Astrocyte (in vitro differentiated cells and primary cell): ENCODE measurements around the gene CPAMD8. TPM values are rescaled to one million over a fixed set of nuclear protein-coding genes. Genes with fewer than 3 reads are reported as not detected.

Experiments used
- DNase-seq: peaks from one replicate; pipeline ENCODE4 v3.0.0-alpha.2; 2010; ENCODE audit warnings: low read depth
- FAIRE-seq: peaks from 2 replicates; lab custom pipeline; 2011; peaks lifted over from hg19 to GRCh38; lab: Jason Lieb, UNC
- H2AFZ ChIP-seq: 2 replicates; pipeline ENCODE4 v1.6.0; 2012; ENCODE audit warnings: low read depth, low read length, inconsistent platforms
- H3K27ac ChIP-seq: 2 replicates; pipeline ENCODE4 v1.5.1; 2011; ENCODE audit warnings: low read depth, low read length, inconsistent platforms
- H3K27me3 ChIP-seq: 2 replicates; pipeline ENCODE4 v1.6.0; 2011; ENCODE audit warnings: low read length, inconsistent platforms; ENCODE audit not compliant: insufficient read depth
- H3K36me3 ChIP-seq: 2 replicates; pipeline ENCODE4 v1.5.1; 2011; ENCODE audit warnings: low read length, inconsistent platforms; ENCODE audit not compliant: insufficient read depth
- H3K4me1 ChIP-seq: 2 replicates; pipeline ENCODE4 v1.5.1; 2011; ENCODE audit warnings: low read length, inconsistent platforms; ENCODE audit not compliant: insufficient read depth
- H3K4me2 ChIP-seq: 2 replicates; pipeline ENCODE4 v1.6.0; 2012; ENCODE audit warnings: low read length, inconsistent platforms
- H3K4me3 ChIP-seq: 2 replicates; pipeline ENCODE4 v1.5.1; 2011; ENCODE audit warnings: low read depth, mild to moderate bottlenecking, low read length, inconsistent platforms; ENCODE audit not compliant: insufficient read depth
- H3K79me2 ChIP-seq: 2 replicates; pipeline ENCODE4 v1.6.0; 2012; ENCODE audit warnings: mild to moderate bottlenecking, low read length, inconsistent platforms; ENCODE audit not compliant: insufficient read depth
- H3K9ac ChIP-seq: 2 replicates; pipeline ENCODE4 v1.6.0; 2012; ENCODE audit warnings: mild to moderate bottlenecking, low read length, inconsistent platforms
- H3K9me3 ChIP-seq: 2 replicates; pipeline ENCODE4 v1.5.1; 2012; ENCODE audit warnings: low read depth, mild to moderate bottlenecking, low read length, inconsistent platforms; ENCODE audit not compliant: insufficient read depth
- H4K20me1 ChIP-seq: 2 replicates; pipeline ENCODE4 v1.6.0; 2012; ENCODE audit warnings: low read length, inconsistent platforms; ENCODE audit not compliant: insufficient read depth
- H3K27ac Mint-ChIP-seq: one replicate; pipeline ENCODE4 v1.8.0; 2021; ENCODE audit warnings: mild to moderate bottlenecking, mixed read lengths; ENCODE audit not compliant: unreplicated experiment
- H3K27me3 Mint-ChIP-seq: one replicate; pipeline ENCODE4 v1.8.0; 2021; ENCODE audit warnings: low read depth, mixed read lengths; ENCODE audit not compliant: unreplicated experiment
- H3K36me3 Mint-ChIP-seq: one replicate; pipeline ENCODE4 v1.8.0; 2021; ENCODE audit warnings: low read depth, mixed read lengths; ENCODE audit not compliant: unreplicated experiment
- H3K4me1 Mint-ChIP-seq: one replicate; pipeline ENCODE4 v1.8.0; 2021; ENCODE audit warnings: low read depth, mixed read lengths; ENCODE audit not compliant: unreplicated experiment
- H3K4me3 Mint-ChIP-seq: one replicate; pipeline ENCODE4 v1.8.0; 2021; ENCODE audit warnings: mild to moderate bottlenecking, moderate library complexity, mixed read lengths; ENCODE audit not compliant: unreplicated experiment
- H3K9me3 Mint-ChIP-seq: one replicate; pipeline ENCODE4 v1.8.0; 2021; ENCODE audit warnings: mild to moderate bottlenecking, mixed read lengths; ENCODE audit not compliant: unreplicated experiment
- EZH2 ChIP-seq: IDR thresholded peaks from 2 replicates; pipeline ENCODE4 v1.6.1; 2012; ENCODE audit warnings: mild to moderate bottlenecking, low read length, inconsistent platforms; ENCODE audit not compliant: insufficient read depth
- total RNA-seq: library from RNA; stranded (reverse); gene quantifications from 2 replicates; pipeline ENCODE4 v1.2.1, GENCODE V29; 2021
- TF ChIP-seq, protein P1 (sequence below): IDR thresholded peaks from 2 replicates; pipeline ENCODE4 v1.5.1; 2011; ENCODE audit warnings: low read depth, mild to moderate bottlenecking, inconsistent platforms, low read length, moderate library complexity; ENCODE audit not compliant: insufficient read depth

CPAMD8 gene
- total RNA-seq, 1 donor from 2014 or later = 1.9 TPM

GRCh38 chr19:16882146-16882545, 144.5 kb downstream of the CPAMD8 start:
- Histone ChIP-seq H2AFZ (no peak overlapping the region), H3K4me2 (no peak overlapping the region), H3K27ac (no peak overlapping the region), H3K79me2 (no peaks in the 10 kb centered on the region), H3K4me3 (no peak overlapping the region), H3K9me3 (peaks cover 4% of the 10 kb centered on the region), H3K4me1 (peaks cover 6% of the 10 kb centered on the region), H3K36me3 (no peaks in the 10 kb centered on the region), H3K9ac (no peak overlapping the region), H4K20me1 (peaks cover 11% of the 10 kb centered on the region), H3K27me3 (no peaks in the 10 kb centered on the region)
- no peak overlapping the region for H3K4me3 Mint-ChIP-seq
- no peaks in the 10 kb centered on the region for H3K4me1 Mint-ChIP-seq
- no peaks in the 10 kb centered on the region for H3K27me3 Mint-ChIP-seq
- no peak for DNase-seq
- H3K36me3 Mint-ChIP-seq = peaks cover 29% of the 10 kb centered on the region
- TF ChIP-seq, protein P1, sequence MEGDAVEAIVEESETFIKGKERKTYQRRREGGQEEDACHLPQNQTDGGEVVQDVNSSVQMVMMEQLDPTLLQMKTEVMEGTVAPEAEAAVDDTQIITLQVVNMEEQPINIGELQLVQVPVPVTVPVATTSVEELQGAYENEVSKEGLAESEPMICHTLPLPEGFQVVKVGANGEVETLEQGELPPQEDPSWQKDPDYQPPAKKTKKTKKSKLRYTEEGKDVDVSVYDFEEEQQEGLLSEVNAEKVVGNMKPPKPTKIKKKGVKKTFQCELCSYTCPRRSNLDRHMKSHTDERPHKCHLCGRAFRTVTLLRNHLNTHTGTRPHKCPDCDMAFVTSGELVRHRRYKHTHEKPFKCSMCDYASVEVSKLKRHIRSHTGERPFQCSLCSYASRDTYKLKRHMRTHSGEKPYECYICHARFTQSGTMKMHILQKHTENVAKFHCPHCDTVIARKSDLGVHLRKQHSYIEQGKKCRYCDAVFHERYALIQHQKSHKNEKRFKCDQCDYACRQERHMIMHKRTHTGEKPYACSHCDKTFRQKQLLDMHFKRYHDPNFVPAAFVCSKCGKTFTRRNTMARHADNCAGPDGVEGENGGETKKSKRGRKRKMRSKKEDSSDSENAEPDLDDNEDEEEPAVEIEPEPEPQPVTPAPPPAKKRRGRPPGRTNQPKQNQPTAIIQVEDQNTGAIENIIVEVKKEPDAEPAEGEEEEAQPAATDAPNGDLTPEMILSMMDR = no peak
- TF ChIP-seq EZH2 = no peak
- no peak for FAIRE-seq
- H3K9me3 Mint-ChIP-seq = peaks cover 11% of the 10 kb centered on the region
- H3K27ac Mint-ChIP-seq = peak overlapping the region; percentile 75

DNA sequence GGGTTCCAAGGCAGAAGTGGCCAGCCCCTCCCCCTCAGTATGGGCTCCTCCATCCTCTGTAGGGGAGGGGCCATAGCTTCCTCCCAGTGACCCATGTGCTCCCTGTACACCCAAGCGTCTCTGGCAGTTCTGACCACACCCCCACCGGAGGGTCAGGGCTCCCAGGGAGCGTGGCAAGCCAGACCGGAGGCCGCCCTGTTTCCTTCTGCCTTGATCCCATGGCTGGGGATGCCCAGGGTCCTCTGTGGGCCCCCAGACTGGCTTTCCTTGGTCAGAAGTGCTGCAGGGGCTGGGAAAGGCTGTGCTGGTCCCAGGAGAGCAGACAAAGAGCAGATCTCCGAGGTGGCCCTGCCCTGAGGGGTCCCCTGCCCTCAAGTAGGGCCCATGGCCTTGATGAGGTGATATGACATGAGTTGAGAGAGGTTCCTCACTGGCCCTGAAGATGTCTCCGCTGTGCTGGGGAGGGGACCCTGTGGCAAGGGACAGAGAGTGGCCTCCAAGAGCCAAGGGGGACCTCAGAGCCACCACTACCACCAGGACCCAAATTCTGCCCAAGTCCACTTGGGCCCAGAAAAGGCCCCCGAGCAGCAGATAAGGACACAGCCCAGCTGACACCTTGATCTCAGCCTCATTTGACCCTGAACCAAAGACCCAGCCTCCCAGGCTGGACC, 145.6 kb downstream of the CPAMD8 start:
- Histone ChIP-seq H4K20me1 (peaks cover 23% of the 10 kb centered on the region), H3K9ac (no peak overlapping the region), H3K4me2 (no peak overlapping the region), H3K9me3 (peaks cover 4% of the 10 kb centered on the region), H3K4me1 (peaks cover 14% of the 10 kb centered on the region), H2AFZ (no peak overlapping the region), H3K4me3 (no peak overlapping the region), H3K27me3 (no peaks in the 10 kb centered on the region), H3K79me2 (peaks cover under 1% of the 10 kb centered on the region), H3K36me3 (peaks cover 2% of the 10 kb centered on the region), H3K27ac (no peak overlapping the region)
- H3K27me3 Mint-ChIP-seq = no peaks in the 10 kb centered on the region
- H3K36me3 Mint-ChIP-seq = peaks cover 37% of the 10 kb centered on the region
- DNase-seq (no peak), FAIRE-seq (no peak)
- no peaks in the 10 kb centered on the region for H3K4me1 Mint-ChIP-seq
- TF ChIP-seq, protein P1 = no peak
- TF ChIP-seq EZH2 = no peak
- no peak overlapping the region for H3K27ac Mint-ChIP-seq
- no peak overlapping the region for H3K4me3 Mint-ChIP-seq
- H3K9me3 Mint-ChIP-seq = peaks cover 14% of the 10 kb centered on the region
